HepG2 (cell line): ENCODE data around the gene ICAM3. TPM values are rescaled to one million over a fixed set of nuclear protein-coding genes. Genes with fewer than 3 reads are reported as not detected.

Experiments used
- BATF2 ChIP-seq: sonication (generic); formaldehyde crosslinking; IDR thresholded peaks from 2 replicates; pipeline ENCODE4 v1.8.0; 2022; ENCODE audit warnings: mild to moderate bottlenecking, missing genetic modification reagents, moderate library complexity
- BHLHE40 ChIP-seq: IDR thresholded peaks from 2 replicates; pipeline ENCODE4 v1.6.1; 2011; ENCODE audit warnings: low read length, improper control_type of control experiment
- CENPX ChIP-seq: sonication (generic); formaldehyde crosslinking; IDR thresholded peaks from 2 replicates; pipeline ENCODE4 v1.9.0; 2021; ENCODE audit warnings: mild to moderate bottlenecking, missing genetic modification reagents, moderate library complexity
- GMEB2 ChIP-seq: IDR thresholded peaks from 2 replicates; pipeline ENCODE4 v1.6.1; 2016; ENCODE audit warnings: missing biosample characterization, missing genetic modification reagents, low read depth
- MTF2 ChIP-seq: sonication (generic); formaldehyde crosslinking; IDR thresholded peaks from 2 replicates; pipeline ENCODE4 v1.5.0; 2020; ENCODE audit warnings: missing genetic modification reagents, borderline replicate concordance
- PTBP1 ChIP-seq: fragments of 200-400 bp; formaldehyde crosslinking; IDR thresholded peaks from 2 replicates; pipeline ENCODE4 v1.6.1; 2018; ENCODE audit warnings: low read length, low read depth; ENCODE audit not compliant: poor library complexity, severe bottlenecking
- RXRA ChIP-seq: sonication (generic); formaldehyde crosslinking; IDR thresholded peaks from 2 replicates; pipeline ENCODE4 v1.5.1; 2020; ENCODE audit warnings: missing genetic modification reagents
- SAP130 ChIP-seq: IDR thresholded peaks from 2 replicates; pipeline ENCODE4 v1.6.1; 2016; ENCODE audit warnings: low read depth
- SOX5 ChIP-seq: IDR thresholded peaks from 2 replicates; pipeline ENCODE4 v1.6.1; 2016; ENCODE audit warnings: borderline replicate concordance
- ZBTB40 ChIP-seq, 2 experiments: fragments of 450-650 bp in 1 of 2; sonication (generic) in 1 of 2; formaldehyde crosslinking in 1 of 2; IDR thresholded peaks; 2 replicates each; pipeline versions ENCODE4 v1.6.1 to v1.8.0; 2016 to 2022; ENCODE audit warnings: antibody characterized with exemption in 1 of 2, mild to moderate bottlenecking in 1 of 2, missing genetic modification reagents in 1 of 2
- ZFP62 ChIP-seq: sonication (generic); formaldehyde crosslinking; IDR thresholded peaks from 2 replicates; pipeline ENCODE4 v1.4.0; 2020; ENCODE audit warnings: missing genetic modification reagents
- ZMYM3 ChIP-seq: sonication (generic); formaldehyde crosslinking; IDR thresholded peaks from 2 replicates; pipeline ENCODE4 v1.5.1; 2020; ENCODE audit warnings: mild to moderate bottlenecking, missing genetic modification reagents
- ZNF333 ChIP-seq: sonication (generic); formaldehyde crosslinking; IDR thresholded peaks from 2 replicates; pipeline ENCODE4 v1.4.0; 2020; ENCODE audit warnings: mild to moderate bottlenecking, missing genetic modification reagents, borderline replicate concordance
- ZNF564 ChIP-seq: sonication (generic); formaldehyde crosslinking; IDR thresholded peaks from 2 replicates; pipeline ENCODE4 v1.8.1; 2023; ENCODE audit warnings: mild to moderate bottlenecking, missing genetic modification reagents
- ZNF687 ChIP-seq: sonication (generic); formaldehyde crosslinking; IDR thresholded peaks from 2 replicates; pipeline ENCODE4 v1.5.1; 2020; ENCODE audit warnings: mild to moderate bottlenecking, missing genetic modification reagents, moderate library complexity
- polyA plus RNA-seq, 8 experiments: library from polyadenylated mRNA; depleted of rRNA in 3 of 8; stranded (reverse) in 7 of 8; unstranded in 1 of 8; fragments of >200 nt; fragmentation: Illumina TruSeq in 4 of 8; extraction: Trizol in 4 of 8; gene quantifications; 2 replicates each; pipeline versions ENCODE4 v1.2.1 to v1.2.3, GENCODE V29; 2011 to 2016; ENCODE audit warnings: low read depth in 4 of 8, missing spikeins in 1 of 8, mixed read lengths in 1 of 8; ENCODE audit not compliant: insufficient read depth in 1 of 8
- total RNA-seq, 5 experiments: library from RNA; depleted of rRNA; stranded (reverse); fragments of >200 nt; fragmentation: Illumina TruSeq; extraction: Trizol; gene quantifications; 2 replicates each; pipeline ENCODE4 v1.2.3, GENCODE V29; 2016; ENCODE audit warnings: low read depth in 1 of 5

The ICAM3 gene
- total and polyA plus RNA-seq, 2 of the 13 experiments (the other 11 are each of a cell fraction or from before 2014, with no cell fraction given) = 14.1 to 21.0 TPM

GRCh38 chr19:10384580-10384979 lies 45.2 kb upstream of the ICAM3 start (continued):
- no peak for TF ChIP-seq ZBTB40 (IDR thresholded peaks at IDR 0.05)
- TF ChIP-seq ZBTB40 (CRISPR knock-in tag; IDR thresholded peaks at IDR 0.05) = no peak
- TF ChIP-seq GMEB2 (CRISPR knock-in tag) = no peak
- no peak for TF ChIP-seq ZNF333
- TF ChIP-seq ZNF687 (CRISPR knock-in tag) = peak; percentile 21; the same call in 1 of the 2 replicates
- peak; percentile 39; the same call in 1 of the 2 replicates for TF ChIP-seq ZMYM3 (CRISPR knock-in tag)
- no peak for TF ChIP-seq SOX5 (CRISPR knock-in tag)
- no peak for TF ChIP-seq MTF2 (CRISPR knock-in tag)
- TF ChIP-seq BATF2 (CRISPR knock-in tag) = no peak
- no peak for TF ChIP-seq ZFP62 (CRISPR knock-in tag)
- peak; percentile 28; the same call in 1 of the 2 replicates for TF ChIP-seq SAP130 (CRISPR knock-in tag)
- no peak for TF ChIP-seq CENPX
- no peak for TF ChIP-seq PTBP1
- TF ChIP-seq BHLHE40 = no peak
- TF ChIP-seq ZNF564 (CRISPR knock-in tag) = no peak
- no peak for TF ChIP-seq RXRA (CRISPR knock-in tag)
